Activated CD4-positive, alpha-beta T cell treated with anti-CD3 and anti-CD28 coated beads, Interleukin-2, Interleukin-4, amounts not matched to agents 100 ng/mL and 50 ng/mL, durations not matched to agents 16 hours and 8 hours (primary cell): ENCODE data around the gene MORN3.
"Not testable (repeated sequence)": the region's sequence is repeated elsewhere in the genome, so short reads cannot be mapped to it uniquely, and the experiment has no call there.

Experiments
- DNase-seq: peaks from one replicate; pipeline ENCODE4 v3.0.0-alpha.2; 2020; ENCODE audit warnings: low spot score

Gene MORN3

GRCh38 chr12:121669521-121669900 lies at the start of gene MORN3:
Gene MORN3 (minus strand): TSS chr12:121669654. CDS start chr12:121669483, 171 bp downstream.
- no peak for DNase-seq

- DNase-seq = peak; percentile 34
Observed at GRCh38 chr12:121718653-121719239, 49.3 kb upstream of the MORN3 start.

- no peak for DNase-seq
Observed at GRCh38 chr12:121717041-121717699, 47.7 kb upstream of the MORN3 start.

- no peak for DNase-seq
Observed at GRCh38 chr12:121715862-121716435, 46.5 kb upstream of the MORN3 start.

GRCh38 chr12:121715055-121715454 lies 45.6 kb upstream of the MORN3 start:
- DNase-seq = not testable (repeated sequence)

GRCh38 chr12:121713793-121714192 lies 44.3 kb upstream of the MORN3 start:
- DNase-seq = no peak

- DNase-seq = no peak
Observed at GRCh38 chr12:121713257-121713777, 43.9 kb upstream of the MORN3 start.

- DNase-seq = peak; percentile 85
Observed at GRCh38 chr12:121712461-121713256, 43.2 kb upstream of the MORN3 start, which contains the start of gene TMEM120B. Gene TMEM120B (plus strand): TSS chr12:121712752. CDS start chr12:121712896, 144 bp downstream.

- DNase-seq = peak; percentile 30
Observed at GRCh38 chr12:121712190-121712460, 42.7 kb upstream of the MORN3 start.

GRCh38 chr12:121711361-121712189 lies 42.1 kb upstream of the MORN3 start:
- DNase-seq = peak; percentile 7

- DNase-seq = no peak
Observed at GRCh38 chr12:121709478-121709961, 40.1 kb upstream of the MORN3 start.

- DNase-seq = not testable (repeated sequence)
Observed at GRCh38 chr12:121709064-121709424, 39.6 kb upstream of the MORN3 start.

- no peak for DNase-seq
Observed at GRCh38 chr12:121708313-121709063, 39.0 kb upstream of the MORN3 start.

- no peak for DNase-seq
Observed at GRCh38 chr12:121705514-121705913, 36.1 kb upstream of the MORN3 start.

- DNase-seq = no peak
Observed at GRCh38 chr12:121702944-121703343, 33.5 kb upstream of the MORN3 start.

GRCh38 chr12:121701667-121702277 lies 32.3 kb upstream of the MORN3 start:
- DNase-seq = no peak

- not testable (repeated sequence) for DNase-seq
Observed at GRCh38 chr12:121697861-121698260, 28.4 kb upstream of the MORN3 start.

- peak; percentile 62 for DNase-seq
Observed at GRCh38 chr12:121697093-121697698, 27.7 kb upstream of the MORN3 start.

GRCh38 chr12:121693155-121693687 lies 23.8 kb upstream of the MORN3 start:
- DNase-seq = no peak

GRCh38 chr12:121692744-121693143 lies 23.3 kb upstream of the MORN3 start:
- not testable (repeated sequence) for DNase-seq
